H1 (cell line): ENCODE results near the gene PF4V1. TPM values are rescaled to one million over a fixed set of nuclear protein-coding genes. Genes with fewer than 3 reads are reported as not detected.

Source experiments
- CTCF ChIA-PET: fragments of 300-600 bp; sonication (Branson Sonifier 250); formaldehyde crosslinking; loops from one replicate; lab custom pipeline; 2021; ENCODE audit not compliant: partially characterized antibody; lab: Charles Lee
- POLR2A ChIA-PET: fragments of 300-600 bp; sonication (Branson Sonifier 250); formaldehyde crosslinking; loops from one replicate; lab custom pipeline; 2021; ENCODE audit warnings: inconsistent platforms; ENCODE audit not compliant: partially characterized antibody; lab: Charles Lee
- DNase-seq, 2 experiments: peaks; one replicate each; pipeline versions ENCODE4 v3.0.0 to v3.0.0-alpha.2; 2010 to 2022; ENCODE audit warnings: low spot score in 2 of 2, low read depth in 1 of 2, mixed read lengths in 1 of 2
- FAIRE-seq: peaks from 2 replicates; lab custom pipeline; 2011; peaks lifted over from hg19 to GRCh38; lab: Jason Lieb, UNC
- H2AFZ ChIP-seq: 2 replicates; pipeline ENCODE4 v1.8.1; 2012; ENCODE audit warnings: low read length, inconsistent platforms
- H2AK5ac ChIP-seq: 2 replicates; pipeline ENCODE4 v1.6.1; 2013; ENCODE audit warnings: low read depth, low read length
- H2BK120ac ChIP-seq: replicated peaks from 2 replicates; pipeline ENCODE3; 2013; ENCODE audit warnings: low read depth, low read length, inconsistent platforms
- H2BK12ac ChIP-seq: 2 replicates; pipeline ENCODE4 v1.6.1; 2013; ENCODE audit warnings: low read depth, low read length
- H2BK15ac ChIP-seq: 2 replicates; pipeline ENCODE4 v1.6.1; 2013; ENCODE audit warnings: low read length
- H2BK20ac ChIP-seq: 2 replicates; pipeline ENCODE4 v1.6.1; 2013; ENCODE audit warnings: low read length
- H2BK5ac ChIP-seq: 2 replicates; pipeline ENCODE4 v1.6.1; 2013; ENCODE audit warnings: low read depth, low read length
- H3K14ac ChIP-seq: 2 replicates; pipeline ENCODE4 v1.6.1; 2013; ENCODE audit warnings: inconsistent platforms; ENCODE audit not compliant: insufficient read length
- H3K18ac ChIP-seq: 2 replicates; pipeline ENCODE4 v1.6.1; 2013; ENCODE audit warnings: low read length; ENCODE audit errors: extremely low read depth
- H3K23ac ChIP-seq: 2 replicates; pipeline ENCODE4 v1.6.1; 2013; ENCODE audit warnings: inconsistent platforms; ENCODE audit not compliant: insufficient read length
- H3K23me2 ChIP-seq: 2 replicates; pipeline ENCODE4 v1.6.1; 2013; ENCODE audit warnings: low read depth, low read length
- H3K27ac ChIP-seq: 2 replicates; pipeline ENCODE4 v1.6.1; 2011; ENCODE audit warnings: low read depth, low read length, inconsistent platforms
- H3K27me3 ChIP-seq, 4 experiments: replicated peaks in 1 of 4; 1 replicate in 1 of 4; 2 replicates in 3 of 4; pipeline versions ENCODE4 v1.6.1 to v1.8.1; 2011 to 2013; ENCODE audit warnings: low read length in 3 of 4, mild to moderate bottlenecking in 3 of 4, inconsistent platforms in 2 of 4, mixed read lengths in 2 of 4, moderate library complexity in 1 of 4; ENCODE audit not compliant: control insufficient read depth in 3 of 4, insufficient read depth in 3 of 4; ENCODE audit errors: extremely low read depth in 1 of 4
- H3K36me3 ChIP-seq, 4 experiments: 2 replicates each; pipeline versions ENCODE4 v1.6.1 to v1.8.1; 2011 to 2013; ENCODE audit warnings: mild to moderate bottlenecking in 4 of 4, low read length in 3 of 4, moderate library complexity in 2 of 4, control low read depth in 1 of 4, inconsistent platforms in 1 of 4; ENCODE audit not compliant: insufficient read depth in 4 of 4, control insufficient read depth in 2 of 4
- H3K4ac ChIP-seq: replicated peaks from 2 replicates; pipeline ENCODE3; 2013; ENCODE audit warnings: low read length, low read depth, mixed read lengths, inconsistent platforms; ENCODE audit not compliant: insufficient read length
- H3K4me1 ChIP-seq, 4 experiments: replicated peaks in 1 of 4; 1 replicate in 1 of 4; 2 replicates in 3 of 4; pipeline versions ENCODE4 v1.6.1 to v1.8.1; 2011 to 2013; ENCODE audit warnings: low read length in 3 of 4, inconsistent platforms in 2 of 4, mixed read lengths in 1 of 4; ENCODE audit not compliant: insufficient read depth in 4 of 4, control insufficient read depth in 3 of 4
- H3K4me2 ChIP-seq, 2 experiments: 2 replicates each; pipeline versions ENCODE4 v1.6.1 to v1.8.1; 2011 to 2013; ENCODE audit warnings: low read depth in 2 of 2, low read length in 2 of 2, control low read depth in 1 of 2, inconsistent platforms in 1 of 2, mild to moderate bottlenecking in 1 of 2; ENCODE audit not compliant: insufficient read depth in 1 of 2
- H3K4me3 ChIP-seq, 4 experiments: fragments of 200-600, 300-600 bp in 1 of 4; sonication (generic), shearing (Covaris generic), sonication (Bioruptor Twin) in 1 of 4; 2 replicates each; pipeline versions ENCODE4 v1.5.1 to v1.8.1; 2011 to 2016; ENCODE audit warnings: low read length in 4 of 4, low read depth in 3 of 4, control low read depth in 2 of 4, inconsistent platforms in 2 of 4, mild to moderate bottlenecking in 2 of 4, mixed read lengths in 1 of 4, moderate library complexity in 1 of 4; ENCODE audit not compliant: insufficient read depth in 2 of 4; ENCODE audit errors: extremely low read depth in 1 of 4
- H3K56ac ChIP-seq: replicated peaks from 2 replicates; pipeline ENCODE3; 2013; ENCODE audit warnings: low read depth, mild to moderate bottlenecking, mixed read lengths, low read length, inconsistent platforms; ENCODE audit not compliant: insufficient read length
- H3K79me1 ChIP-seq: 2 replicates; pipeline ENCODE4 v1.6.1; 2013; ENCODE audit warnings: low read depth, low read length, control low read depth
- H3K79me2 ChIP-seq, 2 experiments: 2 replicates each; pipeline versions ENCODE4 v1.6.1 to v1.8.1; 2012 to 2013; ENCODE audit warnings: low read length in 2 of 2, mild to moderate bottlenecking in 2 of 2, inconsistent platforms in 1 of 2; ENCODE audit not compliant: insufficient read depth in 2 of 2, control insufficient read depth in 1 of 2
- H3K9ac ChIP-seq, 4 experiments: replicated peaks in 1 of 4; 1 replicate in 1 of 4; 2 replicates in 3 of 4; pipeline versions ENCODE4 v1.6.1 to v1.8.1; 2011 to 2013; ENCODE audit warnings: low read depth in 3 of 4, low read length in 3 of 4, control low read depth in 2 of 4, mild to moderate bottlenecking in 2 of 4, moderate library complexity in 2 of 4, inconsistent platforms in 1 of 4; ENCODE audit errors: extremely low read depth in 1 of 4
- H3K9me3 ChIP-seq, 2 experiments: 2 replicates each; pipeline versions ENCODE4 v1.6.1 to v1.8.1; 2012 to 2013; ENCODE audit warnings: mild to moderate bottlenecking in 2 of 2, moderate library complexity in 2 of 2, control low read depth in 1 of 2, inconsistent platforms in 1 of 2, low read depth in 1 of 2, low read length in 1 of 2, mixed read lengths in 1 of 2; ENCODE audit not compliant: insufficient read depth in 2 of 2
- H4K20me1 ChIP-seq, 2 experiments: replicated peaks in 1 of 2; 2 replicates each; pipeline versions ENCODE3 to v1.8.1; 2011 to 2013; ENCODE audit warnings: inconsistent platforms in 2 of 2, low read length in 2 of 2, mild to moderate bottlenecking in 1 of 2; ENCODE audit not compliant: insufficient read depth in 2 of 2, control insufficient read depth in 1 of 2
- H4K5ac ChIP-seq: 2 replicates; pipeline ENCODE4 v1.6.1; 2013; ENCODE audit warnings: low read length, low read depth, mixed read lengths, inconsistent platforms; ENCODE audit not compliant: insufficient read length
- H4K8ac ChIP-seq: 2 replicates; pipeline ENCODE4 v1.8.0; 2013; ENCODE audit warnings: mild to moderate bottlenecking, moderate library complexity, low read length, inconsistent platforms; ENCODE audit not compliant: insufficient read depth; ENCODE audit errors: extremely low read depth
- H4K91ac ChIP-seq: replicated peaks from 2 replicates; pipeline ENCODE3; 2013; ENCODE audit warnings: low read length, mixed read lengths, inconsistent platforms; ENCODE audit not compliant: insufficient read length
- BCL11A ChIP-seq, 2 experiments: IDR thresholded peaks; one replicate each; pipeline ENCODE4 v1.6.1; 2011; ENCODE audit warnings: low read depth in 2 of 2, low read length in 2 of 2, mild to moderate bottlenecking in 2 of 2
- CBX5 ChIP-seq: fragments of 300-800, 300-1000 bp; sonication (generic); IDR thresholded peaks from 2 replicates; pipeline ENCODE4 v1.7.1; 2016; ENCODE audit warnings: antibody characterized with exemption, low read length, low read depth
- CHD2 ChIP-seq: IDR thresholded peaks from 2 replicates; pipeline ENCODE4 v1.6.1; 2012; ENCODE audit warnings: low read length, improper control_type of control experiment
- EZH2 ChIP-seq: fragments of 200-600 bp; sonication (generic); IDR thresholded peaks from 2 replicates; pipeline ENCODE4 v1.7.1; 2012; ENCODE audit warnings: low read depth, mild to moderate bottlenecking, moderate library complexity, low read length, inconsistent platforms; ENCODE audit not compliant: severe bottlenecking
- GABPA ChIP-seq: IDR thresholded peaks from 2 replicates; pipeline ENCODE4 v1.6.1; 2011; ENCODE audit warnings: mild to moderate bottlenecking, low read length, moderate library complexity, borderline replicate concordance; ENCODE audit not compliant: insufficient read depth
- NRF1 ChIP-seq: IDR thresholded peaks from 2 replicates; pipeline ENCODE4 v1.6.1; 2011; ENCODE audit warnings: mild to moderate bottlenecking, low read depth, low read length, improper control_type of control experiment
- RNF2 ChIP-seq: fragments of 200-900, 300-1000 bp; sonication (generic); IDR thresholded peaks from 2 replicates; pipeline ENCODE4 v1.7.1; 2016; ENCODE audit warnings: borderline replicate concordance, low read depth, mild to moderate bottlenecking, antibody characterized with exemption, low read length; ENCODE audit not compliant: poor library complexity, severe bottlenecking; ENCODE audit errors: missing control alignments
- SP4 ChIP-seq: IDR thresholded peaks from 2 replicates; pipeline ENCODE4 v1.6.1; 2012; ENCODE audit warnings: low read length, inconsistent platforms
- WGBS, 2 experiments: shearing (Covaris generic) in 1 of 2; methylation state at CpG; one replicate each; pipeline versions ENCODE4 v1.1.6 to v1.1.7; 2013 to 2015; ENCODE audit warnings: low lambda C conversion rate in 2 of 2, mixed read lengths in 2 of 2, inconsistent platforms in 1 of 2, low coverage in 1 of 2, missing lambda C conversion rate in 1 of 2; ENCODE audit not compliant: insufficient replicate concordance in 2 of 2, insufficient coverage in 1 of 2, insufficient read length in 1 of 2; ENCODE audit errors: extremely low coverage in 1 of 2, missing lambda C conversion rate in 1 of 2; 5-methylcytosine and 5-hydroxymethylcytosine counted together
- polyA plus RNA-seq, 7 experiments: library from polyadenylated mRNA; depleted of rRNA in 3 of 7; stranded (reverse) in 5 of 7; unstranded in 2 of 7; fragments of >200 nt in 5 of 7; fragments of 200-250 nt in 2 of 7; gene quantifications; 1 replicate in 5 of 7; 2 replicates in 1 of 7; 4 replicates in 1 of 7; pipeline versions ENCODE4 v1.2.1 to v1.2.3, GENCODE V29; 2011 to 2013; ENCODE audit warnings: missing spikeins in 2 of 7, mixed read lengths in 2 of 7
- total RNA-seq: library from RNA; stranded (reverse); fragmentation: NEBNext Ultra II Directional; extraction: Animal tissue kit (Norgen Biotek cat#: 25700); gene quantifications from 2 replicates; pipeline ENCODE4 v1.2.1, GENCODE V29; 2021

The PF4V1 gene
- total and polyA plus RNA-seq, 2 of the 8 experiments (the other 6 are each of a cell fraction or from before 2014, with no cell fraction given): not detected

DNA sequence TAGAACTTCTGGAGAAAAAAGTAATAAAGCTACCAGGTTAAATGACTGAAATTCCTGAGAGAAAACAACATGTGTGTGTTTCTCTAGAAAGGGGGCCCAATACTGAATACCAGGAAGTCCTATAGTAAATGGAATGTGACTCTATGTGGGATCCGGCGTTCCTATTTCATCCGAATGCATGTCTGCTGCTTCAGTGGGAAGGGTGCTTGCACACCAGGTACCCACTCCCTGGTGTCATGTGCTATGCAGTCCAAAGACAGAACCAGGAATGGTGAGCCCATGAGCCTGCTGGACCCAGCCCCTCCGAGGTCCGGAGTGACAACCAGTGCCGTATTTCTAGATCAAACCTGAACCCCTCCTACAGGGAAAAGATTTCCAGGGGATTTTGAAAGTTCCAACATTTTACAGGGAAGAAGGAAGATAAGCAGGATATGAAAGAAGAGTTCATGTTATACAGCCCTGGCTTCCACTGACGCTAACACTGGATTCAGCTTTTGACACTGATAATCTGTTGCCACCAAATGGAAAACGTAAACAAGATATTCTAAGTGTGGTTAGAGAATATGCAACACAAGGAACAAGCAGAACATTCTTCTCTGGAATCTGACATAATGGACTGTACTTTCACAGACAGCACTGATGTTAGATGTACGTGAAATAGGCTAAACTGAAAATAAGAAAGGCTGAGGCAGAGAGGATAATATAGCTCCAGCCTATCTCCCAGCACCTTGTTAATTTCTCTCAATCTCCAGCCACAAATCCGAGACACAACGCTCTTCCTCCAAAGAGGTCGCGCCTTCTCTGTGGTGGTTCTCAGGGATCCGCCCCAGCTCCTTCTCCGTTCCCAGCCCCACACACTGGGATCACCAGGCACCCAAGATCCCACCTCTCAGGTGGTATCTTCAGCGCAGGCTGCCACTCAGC, 15.4 kb downstream of the PF4V1 start:
- WGBS, 2 experiments: 56% methylated on average over 16 of the region's 16 CpGs; no CpG with 5 or more reads in 1 of the 2 experiments
- Histone ChIP-seq H3K4me1 (peaks cover 0 to 4% (median 2%) of the 10 kb centered on the region in 4 experiments; a peak in 3 of 7 replicates), H3K79me1 (no peaks in the 10 kb centered on the region), H3K27ac (no peak overlapping the region), H3K27me3 (peaks cover 0 to 22% (median 11%) of the 10 kb centered on the region in 4 experiments; a peak in 6 of 7 replicates), H2BK12ac (peak overlapping the region; percentile 82; the same call in 1 of the 2 replicates), H3K79me2 (no peaks in the 10 kb centered on the region), H2BK15ac (peak overlapping the region; percentile 13; the same call in 1 of the 2 replicates), H3K36me3 (no peaks in the 10 kb centered on the region), H3K4ac (no peak overlapping the region), H2AK5ac (no peak overlapping the region), H4K20me1 (no peaks in the 10 kb centered on the region), H3K4me2 (peak overlapping the region; percentile 70 to 92), H2BK20ac (no peak overlapping the region), H3K9ac (no peak overlapping the region), H4K5ac (no peak overlapping the region), H3K18ac (0 out of 2 replicates have a peak overlapping the region, but pooled peaks have one; percentile 28), H3K14ac (no peak overlapping the region), H3K23me2 (peaks cover 5% of the 10 kb centered on the region; the same call in 1 of the 2 replicates), H3K9me3 (no peaks in the 10 kb centered on the region), H3K4me3 (peak overlapping the region; percentile 30 to 76 (median 57)), H2BK120ac (no peak overlapping the region), H2AFZ (peak overlapping the region; percentile 89), H3K56ac (no peak overlapping the region), H4K8ac (no peak overlapping the region), H2BK5ac (no peak overlapping the region; the same call in 1 of the 2 replicates), H3K23ac (no peak overlapping the region), H4K91ac (no peak overlapping the region)
- CTCF ChIA-PET: interaction anchor here (0.7 to 3.2 kb wide), 10 partner anchors 12 to 296 kb away, joined by 3 to 19 read pairs (median 3); partner anchors contain the start of gene PF4V1
- no peak for DNase-seq
- POLR2A ChIA-PET: interaction anchor here (0.9 to 1.5 kb wide), 2 partner anchors 11 to 25 kb away, joined by 3 to 4 read pairs; no protein-coding TSS in a partner anchor
- FAIRE-seq: peak; percentile 58
- TF ChIP-seq BCL11A (IDR thresholded peaks at IDR 0.05; ENCODE audit: low read depth in 2 of 2, low read length in 2 of 2) (no peak), RNF2 (no peak), CHD2 (no peak), EZH2 (no peak), SP4 (no peak), NRF1 (no peak), GABPA (no peak), CBX5 (no peak)
